Tibial nerve (tissue), 4 donors: Measurements from ENCODE around the gene RABGGTA.

Source experiments
- CTCF ChIP-seq, 5 experiments: fragments of 200-600 bp in 3 of 5; fragments of 450-650 bp in 2 of 5; sonication (generic) in 3 of 5; IDR thresholded peaks; one replicate each; pipeline ENCODE4 v1.5.1; 2016 to 2019; ENCODE audit warnings: antibody characterized with exemption in 5 of 5, mild to moderate bottlenecking in 3 of 5, moderate library complexity in 2 of 5
- EP300 ChIP-seq, 2 donors: sonication (generic); formaldehyde crosslinking; IDR thresholded peaks; one replicate each; pipeline ENCODE4 v1.6.1; 2017; ENCODE audit warnings: antibody characterized with exemption in 2 of 2, mild to moderate bottlenecking in 1 of 2
- POLR2A ChIP-seq, 2 donors: fragments of 450-650 bp; IDR thresholded peaks; one replicate each; pipeline ENCODE4 v1.6.1; 2017; ENCODE audit warnings: antibody characterized with exemption in 2 of 2, mild to moderate bottlenecking in 2 of 2, moderate library complexity in 2 of 2

GRCh38 chr14:24315807-24316596 is 44.6 kb upstream of the RABGGTA start:
- peak in 3 of 5 experiments; percentile 6 to 44 (median 23) for TF ChIP-seq CTCF (IDR thresholded peaks at IDR 0.05)
- TF ChIP-seq POLR2A (IDR thresholded peaks at IDR 0.05), result no peak
- TF ChIP-seq EP300 (IDR thresholded peaks at IDR 0.05), result no peak
